Colonic mucosa (tissue), 4 donors: ENCODE results near the gene CBX2. TPM values are rescaled to one million over a fixed set of nuclear protein-coding genes. Genes with fewer than 3 reads are reported as not detected.

Experiments used
- DNase-seq: peaks from one replicate; pipeline ENCODE4 v3.0.0-alpha.2; 2020
- H3K27ac ChIP-seq: fragments of 200-600 bp; one replicate; pipeline ENCODE4 v1.8.0; 2021
- H3K27me3 ChIP-seq: fragments of 200-600 bp; one replicate; pipeline ENCODE4 v1.8.0; 2021
- H3K36me3 ChIP-seq: fragments of 200-600 bp; one replicate; pipeline ENCODE4 v1.8.0; 2021
- H3K4me1 ChIP-seq: fragments of 200-600 bp; one replicate; pipeline ENCODE4 v1.8.0; 2021; ENCODE audit warnings: mild to moderate bottlenecking
- H3K4me3 ChIP-seq: fragments of 200-600 bp; one replicate; pipeline ENCODE4 v1.8.0; 2021
- H3K9ac ChIP-seq, 2 donors: one replicate each; pipeline ENCODE4 v1.7.0; 2013; ENCODE audit warnings: control low read depth in 2 of 2, low read depth in 2 of 2, low read length in 2 of 2
- H3K9me3 ChIP-seq: fragments of 200-600 bp; one replicate; pipeline ENCODE4 v1.8.0; 2021
- intact Hi-C: fragments of 100-400 bp; cut with DNase I; formaldehyde crosslinking; loops from one replicate; pipeline ENCODE4 v1.14.1; 2022
- total RNA-seq, 2 donors: library from RNA; stranded (reverse); fragmentation: NEBNext Ultra II Directional in 1 of 2; extraction: Animal tissue kit (Norgen Biotek cat#: 25700) in 1 of 2; gene quantifications; one replicate each; pipeline ENCODE4 v1.2.1, GENCODE V29; 2021
- TF ChIP-seq, protein P1 (sequence below): fragments of 200-600 bp; IDR thresholded peaks from one replicate; pipeline ENCODE4 v1.8.0; 2022; ENCODE audit warnings: antibody characterized with exemption, mild to moderate bottlenecking
- donor health status: healthy.
- donor health status: DM: no; HTN: no; CAD: no.
- donor health status: DM: no; HTN: no; CAD: no.

The CBX2 gene
- total RNA-seq, 2 donors from 2014 or later: 2.1 to 4.0 TPM

GRCh38 chr17:79743614-79744013 lies 34.3 kb upstream of the CBX2 start:
- H3K36me3 ChIP-seq: no peaks in the 10 kb centered on the region
- DNase-seq: no peak
- no peak overlapping the region for H3K27ac ChIP-seq
- H3K9ac ChIP-seq: no peak overlapping the region
- TF ChIP-seq, protein P1, sequence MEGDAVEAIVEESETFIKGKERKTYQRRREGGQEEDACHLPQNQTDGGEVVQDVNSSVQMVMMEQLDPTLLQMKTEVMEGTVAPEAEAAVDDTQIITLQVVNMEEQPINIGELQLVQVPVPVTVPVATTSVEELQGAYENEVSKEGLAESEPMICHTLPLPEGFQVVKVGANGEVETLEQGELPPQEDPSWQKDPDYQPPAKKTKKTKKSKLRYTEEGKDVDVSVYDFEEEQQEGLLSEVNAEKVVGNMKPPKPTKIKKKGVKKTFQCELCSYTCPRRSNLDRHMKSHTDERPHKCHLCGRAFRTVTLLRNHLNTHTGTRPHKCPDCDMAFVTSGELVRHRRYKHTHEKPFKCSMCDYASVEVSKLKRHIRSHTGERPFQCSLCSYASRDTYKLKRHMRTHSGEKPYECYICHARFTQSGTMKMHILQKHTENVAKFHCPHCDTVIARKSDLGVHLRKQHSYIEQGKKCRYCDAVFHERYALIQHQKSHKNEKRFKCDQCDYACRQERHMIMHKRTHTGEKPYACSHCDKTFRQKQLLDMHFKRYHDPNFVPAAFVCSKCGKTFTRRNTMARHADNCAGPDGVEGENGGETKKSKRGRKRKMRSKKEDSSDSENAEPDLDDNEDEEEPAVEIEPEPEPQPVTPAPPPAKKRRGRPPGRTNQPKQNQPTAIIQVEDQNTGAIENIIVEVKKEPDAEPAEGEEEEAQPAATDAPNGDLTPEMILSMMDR: no peak
- H3K4me1 ChIP-seq: no peaks in the 10 kb centered on the region
- intact Hi-C loops: loop anchor here (5.0 kb wide), 1 partner anchor 249 kb away; no protein-coding TSS in a partner anchor
- H3K9me3 ChIP-seq: no peaks in the 10 kb centered on the region
- H3K27me3 ChIP-seq: peaks cover 38% of the 10 kb centered on the region
- no peak overlapping the region for H3K4me3 ChIP-seq

DNA sequence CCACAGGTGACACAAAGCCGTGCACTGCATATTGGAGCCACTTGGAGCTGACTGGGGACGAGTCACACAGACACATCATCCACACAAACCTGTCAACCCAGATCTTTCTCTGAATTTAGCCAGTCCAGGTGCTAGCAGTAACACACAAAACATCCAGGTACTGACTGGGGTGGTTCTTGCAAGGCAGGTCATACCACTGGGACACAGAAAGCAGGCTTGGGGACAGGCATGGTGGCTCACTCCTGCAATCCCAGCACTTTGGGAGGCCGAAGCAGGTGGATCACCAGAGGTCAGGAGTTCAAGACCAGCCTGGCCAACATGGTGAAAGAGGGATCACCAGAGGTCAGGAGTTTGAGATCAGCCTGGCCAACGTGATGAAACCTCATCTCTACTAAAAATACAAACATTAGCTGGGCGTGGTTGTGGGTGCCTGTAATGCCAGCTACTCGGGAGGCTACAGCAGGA lies 32.3 kb upstream of the CBX2 start:
- DNase-seq: no peak
- H3K27me3 ChIP-seq: peaks cover 37% of the 10 kb centered on the region
- intact Hi-C loops: no loop called here

GRCh38 chr17:79746889-79747507 lies 30.9 kb upstream of the CBX2 start:
- Histone ChIP-seq H3K36me3 (no peaks in the 10 kb centered on the region), H3K9ac (no peak overlapping the region), H3K27me3 (peaks cover 29% of the 10 kb centered on the region), H3K27ac (no peak overlapping the region), H3K4me1 (no peaks in the 10 kb centered on the region), H3K9me3 (no peaks in the 10 kb centered on the region), H3K4me3 (no peak overlapping the region)
- TF ChIP-seq, protein P1: no peak
- no peak for DNase-seq
- intact Hi-C loops: no loop called here

More for the DNA sequence above, 32.3 kb upstream of the CBX2 start:
- H3K4me3 ChIP-seq: no peak overlapping the region
- no peaks in the 10 kb centered on the region for H3K4me1 ChIP-seq
- TF ChIP-seq, protein P1: no peak
- no peak overlapping the region for H3K9ac ChIP-seq
- H3K36me3 ChIP-seq: no peaks in the 10 kb centered on the region
- no peak overlapping the region for H3K27ac ChIP-seq
- no peaks in the 10 kb centered on the region for H3K9me3 ChIP-seq

- no peaks in the 10 kb centered on the region for H3K36me3 ChIP-seq
- intact Hi-C loops: no loop called here
- TF ChIP-seq, protein P1: no peak
- no peak overlapping the region for H3K9ac ChIP-seq
- H3K27ac ChIP-seq: no peak overlapping the region
- DNase-seq: no peak
- no peak overlapping the region for H3K4me3 ChIP-seq
- no peaks in the 10 kb centered on the region for H3K9me3 ChIP-seq
- H3K27me3 ChIP-seq: peaks cover 29% of the 10 kb centered on the region
- no peaks in the 10 kb centered on the region for H3K4me1 ChIP-seq
Measured at GRCh38 chr17:79747508-79748294, 30.2 kb upstream of the CBX2 start.

- DNase-seq: no peak
- H3K27me3 ChIP-seq: peaks cover 29% of the 10 kb centered on the region
- no peak overlapping the region for H3K9ac ChIP-seq
- H3K9me3 ChIP-seq: no peaks in the 10 kb centered on the region
- H3K4me1 ChIP-seq: no peaks in the 10 kb centered on the region
- TF ChIP-seq, protein P1: no peak
- intact Hi-C loops: no loop called here
- no peaks in the 10 kb centered on the region for H3K36me3 ChIP-seq
- no peak overlapping the region for H3K27ac ChIP-seq
- no peak overlapping the region for H3K4me3 ChIP-seq
Measured at GRCh38 chr17:79748295-79749099, 29.5 kb upstream of the CBX2 start.
